ENCODE data around the gene VWF.
"Not testable (repeated sequence)": the region's sequence is repeated elsewhere in the genome, so short reads cannot be mapped to it uniquely, and the experiment has no call there.

DNA sequence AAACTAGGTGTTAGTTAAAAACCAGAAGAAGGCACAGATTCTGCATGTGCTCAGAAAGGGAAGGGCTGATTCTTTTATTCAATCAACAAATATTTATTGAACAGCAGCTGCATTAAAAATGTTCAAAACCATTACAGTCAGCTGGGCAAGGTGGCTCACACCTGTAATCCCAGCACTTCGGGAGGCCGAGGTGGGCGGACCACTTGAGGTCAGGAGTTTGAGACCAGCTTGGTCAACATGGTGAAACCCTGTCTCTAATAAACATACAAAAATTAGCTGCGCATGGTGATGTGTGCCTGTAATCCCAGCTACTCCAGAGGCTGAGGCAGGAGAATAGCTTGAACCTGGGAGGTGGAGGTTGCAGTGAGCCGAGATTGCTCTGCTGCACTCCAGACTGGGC is 22.4 kb downstream of the VWF start:
- TF ChIP-seq, protein P1, sequence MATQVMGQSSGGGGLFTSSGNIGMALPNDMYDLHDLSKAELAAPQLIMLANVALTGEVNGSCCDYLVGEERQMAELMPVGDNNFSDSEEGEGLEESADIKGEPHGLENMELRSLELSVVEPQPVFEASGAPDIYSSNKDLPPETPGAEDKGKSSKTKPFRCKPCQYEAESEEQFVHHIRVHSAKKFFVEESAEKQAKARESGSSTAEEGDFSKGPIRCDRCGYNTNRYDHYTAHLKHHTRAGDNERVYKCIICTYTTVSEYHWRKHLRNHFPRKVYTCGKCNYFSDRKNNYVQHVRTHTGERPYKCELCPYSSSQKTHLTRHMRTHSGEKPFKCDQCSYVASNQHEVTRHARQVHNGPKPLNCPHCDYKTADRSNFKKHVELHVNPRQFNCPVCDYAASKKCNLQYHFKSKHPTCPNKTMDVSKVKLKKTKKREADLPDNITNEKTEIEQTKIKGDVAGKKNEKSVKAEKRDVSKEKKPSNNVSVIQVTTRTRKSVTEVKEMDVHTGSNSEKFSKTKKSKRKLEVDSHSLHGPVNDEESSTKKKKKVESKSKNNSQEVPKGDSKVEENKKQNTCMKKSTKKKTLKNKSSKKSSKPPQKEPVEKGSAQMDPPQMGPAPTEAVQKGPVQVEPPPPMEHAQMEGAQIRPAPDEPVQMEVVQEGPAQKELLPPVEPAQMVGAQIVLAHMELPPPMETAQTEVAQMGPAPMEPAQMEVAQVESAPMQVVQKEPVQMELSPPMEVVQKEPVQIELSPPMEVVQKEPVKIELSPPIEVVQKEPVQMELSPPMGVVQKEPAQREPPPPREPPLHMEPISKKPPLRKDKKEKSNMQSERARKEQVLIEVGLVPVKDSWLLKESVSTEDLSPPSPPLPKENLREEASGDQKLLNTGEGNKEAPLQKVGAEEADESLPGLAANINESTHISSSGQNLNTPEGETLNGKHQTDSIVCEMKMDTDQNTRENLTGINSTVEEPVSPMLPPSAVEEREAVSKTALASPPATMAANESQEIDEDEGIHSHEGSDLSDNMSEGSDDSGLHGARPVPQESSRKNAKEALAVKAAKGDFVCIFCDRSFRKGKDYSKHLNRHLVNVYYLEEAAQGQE (IDR thresholded peaks at IDR 0.05; ENCODE audit: unreplicated experiment) = not testable (repeated sequence)
- TF ChIP-seq, protein P2, sequence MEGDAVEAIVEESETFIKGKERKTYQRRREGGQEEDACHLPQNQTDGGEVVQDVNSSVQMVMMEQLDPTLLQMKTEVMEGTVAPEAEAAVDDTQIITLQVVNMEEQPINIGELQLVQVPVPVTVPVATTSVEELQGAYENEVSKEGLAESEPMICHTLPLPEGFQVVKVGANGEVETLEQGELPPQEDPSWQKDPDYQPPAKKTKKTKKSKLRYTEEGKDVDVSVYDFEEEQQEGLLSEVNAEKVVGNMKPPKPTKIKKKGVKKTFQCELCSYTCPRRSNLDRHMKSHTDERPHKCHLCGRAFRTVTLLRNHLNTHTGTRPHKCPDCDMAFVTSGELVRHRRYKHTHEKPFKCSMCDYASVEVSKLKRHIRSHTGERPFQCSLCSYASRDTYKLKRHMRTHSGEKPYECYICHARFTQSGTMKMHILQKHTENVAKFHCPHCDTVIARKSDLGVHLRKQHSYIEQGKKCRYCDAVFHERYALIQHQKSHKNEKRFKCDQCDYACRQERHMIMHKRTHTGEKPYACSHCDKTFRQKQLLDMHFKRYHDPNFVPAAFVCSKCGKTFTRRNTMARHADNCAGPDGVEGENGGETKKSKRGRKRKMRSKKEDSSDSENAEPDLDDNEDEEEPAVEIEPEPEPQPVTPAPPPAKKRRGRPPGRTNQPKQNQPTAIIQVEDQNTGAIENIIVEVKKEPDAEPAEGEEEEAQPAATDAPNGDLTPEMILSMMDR (conservative IDR thresholded peaks at IDR 0.05; ENCODE audit: low read depth in 2 of 2) = not testable (repeated sequence)
- TF ChIP-seq, protein P3, sequence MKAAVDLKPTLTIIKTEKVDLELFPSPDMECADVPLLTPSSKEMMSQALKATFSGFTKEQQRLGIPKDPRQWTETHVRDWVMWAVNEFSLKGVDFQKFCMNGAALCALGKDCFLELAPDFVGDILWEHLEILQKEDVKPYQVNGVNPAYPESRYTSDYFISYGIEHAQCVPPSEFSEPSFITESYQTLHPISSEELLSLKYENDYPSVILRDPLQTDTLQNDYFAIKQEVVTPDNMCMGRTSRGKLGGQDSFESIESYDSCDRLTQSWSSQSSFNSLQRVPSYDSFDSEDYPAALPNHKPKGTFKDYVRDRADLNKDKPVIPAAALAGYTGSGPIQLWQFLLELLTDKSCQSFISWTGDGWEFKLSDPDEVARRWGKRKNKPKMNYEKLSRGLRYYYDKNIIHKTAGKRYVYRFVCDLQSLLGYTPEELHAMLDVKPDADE (IDR thresholded peaks at IDR 0.05) = not testable (repeated sequence)
- TF ChIP-seq EZH2 (IDR thresholded peaks at IDR 0.05; ENCODE audit: low read depth, unreplicated experiment); EZH2phosphoT487 (IDR thresholded peaks at IDR 0.05; ENCODE audit: unreplicated experiment); POLR2AphosphoS5 (IDR thresholded peaks at IDR 0.05; ENCODE audit: low read depth); STAT1 (IDR thresholded peaks at IDR 0.05; ENCODE audit: unreplicated experiment); CREB1 (CRISPR knock-in tag; IDR thresholded peaks at IDR 0.05; ENCODE audit: low read depth); NANOG (IDR thresholded peaks at IDR 0.05; ENCODE audit: borderline replicate concordance); ZNF114 (CRISPR knock-in tag; IDR thresholded peaks at IDR 0.05): not testable (repeated sequence)
- TF ChIP-seq, protein P4, sequence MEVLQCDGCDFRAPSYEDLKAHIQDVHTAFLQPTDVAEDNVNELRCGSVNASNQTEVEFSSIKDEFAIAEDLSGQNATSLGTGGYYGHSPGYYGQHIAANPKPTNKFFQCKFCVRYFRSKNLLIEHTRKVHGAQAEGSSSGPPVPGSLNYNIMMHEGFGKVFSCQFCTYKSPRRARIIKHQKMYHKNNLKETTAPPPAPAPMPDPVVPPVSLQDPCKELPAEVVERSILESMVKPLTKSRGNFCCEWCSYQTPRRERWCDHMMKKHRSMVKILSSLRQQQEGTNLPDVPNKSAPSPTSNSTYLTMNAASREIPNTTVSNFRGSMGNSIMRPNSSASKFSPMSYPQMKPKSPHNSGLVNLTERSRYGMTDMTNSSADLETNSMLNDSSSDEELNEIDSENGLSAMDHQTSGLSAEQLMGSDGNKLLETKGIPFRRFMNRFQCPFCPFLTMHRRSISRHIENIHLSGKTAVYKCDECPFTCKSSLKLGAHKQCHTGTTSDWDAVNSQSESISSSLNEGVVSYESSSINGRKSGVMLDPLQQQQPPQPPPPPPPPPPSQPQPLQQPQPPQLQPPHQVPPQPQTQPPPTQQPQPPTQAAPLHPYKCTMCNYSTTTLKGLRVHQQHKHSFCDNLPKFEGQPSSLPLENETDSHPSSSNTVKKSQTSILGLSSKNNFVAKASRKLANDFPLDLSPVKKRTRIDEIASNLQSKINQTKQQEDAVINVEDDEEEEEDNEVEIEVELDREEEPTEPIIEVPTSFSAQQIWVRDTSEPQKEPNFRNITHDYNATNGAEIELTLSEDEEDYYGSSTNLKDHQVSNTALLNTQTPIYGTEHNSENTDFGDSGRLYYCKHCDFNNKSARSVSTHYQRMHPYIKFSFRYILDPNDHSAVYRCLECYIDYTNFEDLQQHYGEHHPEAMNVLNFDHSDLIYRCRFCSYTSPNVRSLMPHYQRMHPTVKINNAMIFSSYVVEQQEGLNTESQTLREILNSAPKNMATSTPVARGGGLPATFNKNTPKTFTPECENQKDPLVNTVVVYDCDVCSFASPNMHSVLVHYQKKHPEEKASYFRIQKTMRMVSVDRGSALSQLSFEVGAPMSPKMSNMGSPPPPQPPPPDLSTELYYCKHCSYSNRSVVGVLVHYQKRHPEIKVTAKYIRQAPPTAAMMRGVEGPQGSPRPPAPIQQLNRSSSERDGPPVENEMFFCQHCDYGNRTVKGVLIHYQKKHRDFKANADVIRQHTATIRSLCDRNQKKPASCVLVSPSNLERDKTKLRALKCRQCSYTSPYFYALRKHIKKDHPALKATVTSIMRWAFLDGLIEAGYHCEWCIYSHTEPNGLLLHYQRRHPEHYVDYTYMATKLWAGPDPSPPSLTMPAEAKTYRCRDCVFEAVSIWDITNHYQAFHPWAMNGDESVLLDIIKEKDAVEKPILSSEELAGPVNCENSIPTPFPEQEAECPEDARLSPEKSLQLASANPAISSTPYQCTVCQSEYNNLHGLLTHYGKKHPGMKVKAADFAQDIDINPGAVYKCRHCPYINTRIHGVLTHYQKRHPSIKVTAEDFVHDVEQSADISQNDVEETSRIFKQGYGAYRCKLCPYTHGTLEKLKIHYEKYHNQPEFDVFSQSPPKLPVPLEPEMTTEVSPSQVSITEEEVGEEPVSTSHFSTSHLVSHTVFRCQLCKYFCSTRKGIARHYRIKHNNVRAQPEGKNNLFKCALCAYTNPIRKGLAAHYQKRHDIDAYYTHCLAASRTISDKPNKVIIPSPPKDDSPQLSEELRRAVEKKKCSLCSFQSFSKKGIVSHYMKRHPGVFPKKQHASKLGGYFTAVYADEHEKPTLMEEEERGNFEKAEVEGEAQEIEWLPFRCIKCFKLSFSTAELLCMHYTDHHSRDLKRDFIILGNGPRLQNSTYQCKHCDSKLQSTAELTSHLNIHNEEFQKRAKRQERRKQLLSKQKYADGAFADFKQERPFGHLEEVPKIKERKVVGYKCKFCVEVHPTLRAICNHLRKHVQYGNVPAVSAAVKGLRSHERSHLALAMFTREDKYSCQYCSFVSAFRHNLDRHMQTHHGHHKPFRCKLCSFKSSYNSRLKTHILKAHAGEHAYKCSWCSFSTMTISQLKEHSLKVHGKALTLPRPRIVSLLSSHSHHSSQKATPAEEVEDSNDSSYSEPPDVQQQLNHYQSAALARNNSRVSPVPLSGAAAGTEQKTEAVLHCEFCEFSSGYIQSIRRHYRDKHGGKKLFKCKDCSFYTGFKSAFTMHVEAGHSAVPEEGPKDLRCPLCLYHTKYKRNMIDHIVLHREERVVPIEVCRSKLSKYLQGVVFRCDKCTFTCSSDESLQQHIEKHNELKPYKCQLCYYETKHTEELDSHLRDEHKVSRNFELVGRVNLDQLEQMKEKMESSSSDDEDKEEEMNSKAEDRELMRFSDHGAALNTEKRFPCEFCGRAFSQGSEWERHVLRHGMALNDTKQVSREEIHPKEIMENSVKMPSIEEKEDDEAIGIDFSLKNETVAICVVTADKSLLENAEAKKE (CRISPR knock-in tag; IDR thresholded peaks at IDR 0.05) = not testable (repeated sequence)
